Spinal cord (tissue), 10 donors: Measurements from ENCODE around the gene TRAPPC12. TPM values are rescaled to one million over a fixed set of nuclear protein-coding genes. Genes with fewer than 3 reads are reported as not detected.

Experiments used
- DNase-seq, 6 donors: peaks; one replicate each; pipeline versions ENCODE4 v3.0.0 to v3.0.0-alpha.2; 2013 to 2015; ENCODE audit warnings: low spot score in 6 of 6, low read depth in 4 of 6
- H3K27ac ChIP-seq: one replicate; pipeline ENCODE4 v1.5.1; 2013; ENCODE audit warnings: low read depth, low read length, control low read depth
- H3K27me3 ChIP-seq: one replicate; pipeline ENCODE4 v1.6.1; 2013; ENCODE audit warnings: low read length; ENCODE audit not compliant: control insufficient read depth, insufficient read depth
- H3K36me3 ChIP-seq: one replicate; pipeline ENCODE4 v1.6.1; 2013; ENCODE audit warnings: low read length; ENCODE audit not compliant: control insufficient read depth, insufficient read depth
- H3K4me1 ChIP-seq: one replicate; pipeline ENCODE4 v1.6.1; 2013; ENCODE audit warnings: low read length; ENCODE audit not compliant: control insufficient read depth, insufficient read depth
- H3K4me3 ChIP-seq: one replicate; pipeline ENCODE4 v1.5.1; 2013; ENCODE audit warnings: low read depth, low read length, control low read depth
- H3K9me3 ChIP-seq: one replicate; pipeline ENCODE4 v1.6.1; 2013; ENCODE audit warnings: low read length; ENCODE audit not compliant: control insufficient read depth, insufficient read depth
- WGBS: methylation state at CpG from one replicate; pipeline ENCODE4 v1.1.5; 2013; ENCODE audit warnings: missing lambda C conversion rate; ENCODE audit not compliant: insufficient coverage; 5-methylcytosine and 5-hydroxymethylcytosine counted together
- polyA plus RNA-seq, 2 donors: library from polyadenylated mRNA; unstranded; fragments of 120-200 nt; gene quantifications; one replicate each; pipeline ENCODE4 v1.2.1, GENCODE V29; 2013; ENCODE audit not compliant: insufficient read length in 2 of 2
- total RNA-seq, 2 donors: library from RNA; depleted of rRNA in 1 of 2; stranded (reverse); fragments of 120-200 nt in 1 of 2; fragments of >200 nt in 1 of 2; gene quantifications; one replicate each; pipeline versions ENCODE4 v1.2.3 to v1.2.4, GENCODE V29; 2013 to 2014
- donor health status: healthy.

The TRAPPC12 gene
- total and polyA plus RNA-seq, 4 donors: 56.3 to 139 (median 97.7) TPM

GRCh38 chr2:3387011-3387410 lies 7.5 kb downstream of the TRAPPC12 start:
- Histone ChIP-seq H3K27ac (no peak overlapping the region), H3K27me3 (no peaks in the 10 kb centered on the region), H3K4me1 (no peaks in the 10 kb centered on the region), H3K36me3 (peaks cover 50% of the 10 kb centered on the region), H3K9me3 (no peaks in the 10 kb centered on the region), H3K4me3 (no peak overlapping the region)
- DNase-seq: no peak
- WGBS: 100% methylated on average over 1 of the region's 5 CpGs

GRCh38 chr2:3387644-3388411 lies 8.3 kb downstream of the TRAPPC12 start:
- H3K27ac ChIP-seq: no peak overlapping the region
- H3K9me3 ChIP-seq: no peaks in the 10 kb centered on the region
- peaks cover 47% of the 10 kb centered on the region for H3K36me3 ChIP-seq
- no peaks in the 10 kb centered on the region for H3K27me3 ChIP-seq
- no peak overlapping the region for H3K4me3 ChIP-seq
- WGBS: 91% methylated on average over 89 of the region's 89 CpGs
- no peaks in the 10 kb centered on the region for H3K4me1 ChIP-seq
- DNase-seq: no peak

- H3K4me3 ChIP-seq: no peak overlapping the region
- H3K27ac ChIP-seq: no peak overlapping the region
- H3K36me3 ChIP-seq: peaks cover 47% of the 10 kb centered on the region
- no peaks in the 10 kb centered on the region for H3K4me1 ChIP-seq
- H3K27me3 ChIP-seq: no peaks in the 10 kb centered on the region
- H3K9me3 ChIP-seq: no peaks in the 10 kb centered on the region
- WGBS: 97% methylated on average over 24 of the region's 31 CpGs
- no peak for DNase-seq
Observed at GRCh38 chr2:3388412-3388738, 8.9 kb downstream of the TRAPPC12 start.

DNA sequence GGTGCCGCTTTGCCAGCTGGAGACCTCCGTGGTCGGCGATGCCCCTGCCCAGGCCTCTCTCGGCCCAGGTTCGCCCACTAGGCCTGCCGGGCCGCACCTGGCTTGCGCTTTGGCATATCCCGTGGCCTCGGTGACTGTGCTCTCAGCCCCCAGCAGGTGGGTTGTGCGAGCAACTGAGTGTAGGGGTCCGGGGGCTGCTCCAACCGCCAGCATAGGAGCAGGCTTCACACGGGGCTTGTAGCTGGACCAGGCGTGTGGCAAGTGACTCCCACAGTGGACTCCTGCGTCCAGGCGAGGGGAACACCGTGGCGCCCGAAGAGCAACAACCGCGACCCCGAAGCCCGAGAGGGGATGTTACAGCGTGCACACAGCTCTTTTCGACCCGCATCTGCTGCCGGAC lies 9.7 kb downstream of the TRAPPC12 start:
- H3K27me3 ChIP-seq: no peaks in the 10 kb centered on the region
- DNase-seq: no peak
- H3K36me3 ChIP-seq: peaks cover 42% of the 10 kb centered on the region
- no peak overlapping the region for H3K4me3 ChIP-seq
- H3K27ac ChIP-seq: no peak overlapping the region
- H3K4me1 ChIP-seq: no peaks in the 10 kb centered on the region
- 98% methylated on average over 29 of the region's 29 CpGs for WGBS
- peaks cover 1% of the 10 kb centered on the region for H3K9me3 ChIP-seq

GRCh38 chr2:3390041-3390440 lies 10.5 kb downstream of the TRAPPC12 start:
- Histone ChIP-seq H3K9me3 (peaks cover 1% of the 10 kb centered on the region), H3K4me3 (no peak overlapping the region), H3K27me3 (no peaks in the 10 kb centered on the region), H3K27ac (no peak overlapping the region), H3K36me3 (peaks cover 42% of the 10 kb centered on the region), H3K4me1 (no peaks in the 10 kb centered on the region)
- WGBS: 89% methylated on average over 3 of the region's 8 CpGs
- DNase-seq: no peak

GRCh38 chr2:3392216-3392615 lies 12.7 kb downstream of the TRAPPC12 start:
- WGBS: 91% methylated on average over 4 of the region's 4 CpGs
- Histone ChIP-seq H3K27ac (no peak overlapping the region), H3K4me1 (no peaks in the 10 kb centered on the region), H3K9me3 (peaks cover 8% of the 10 kb centered on the region), H3K36me3 (peaks cover 43% of the 10 kb centered on the region), H3K27me3 (no peaks in the 10 kb centered on the region), H3K4me3 (no peak overlapping the region)
- no peak for DNase-seq

GRCh38 chr2:3396920-3397559 lies 17.5 kb downstream of the TRAPPC12 start:
- no CpG with 5 or more reads among the region's 1 CpG for WGBS
- peaks cover 31% of the 10 kb centered on the region for H3K4me1 ChIP-seq
- no peaks in the 10 kb centered on the region for H3K27me3 ChIP-seq
- no peak overlapping the region for H3K4me3 ChIP-seq
- no peak for DNase-seq
- H3K27ac ChIP-seq: no peak overlapping the region
- peaks cover 8% of the 10 kb centered on the region for H3K9me3 ChIP-seq
- peaks cover 21% of the 10 kb centered on the region for H3K36me3 ChIP-seq

DNA sequence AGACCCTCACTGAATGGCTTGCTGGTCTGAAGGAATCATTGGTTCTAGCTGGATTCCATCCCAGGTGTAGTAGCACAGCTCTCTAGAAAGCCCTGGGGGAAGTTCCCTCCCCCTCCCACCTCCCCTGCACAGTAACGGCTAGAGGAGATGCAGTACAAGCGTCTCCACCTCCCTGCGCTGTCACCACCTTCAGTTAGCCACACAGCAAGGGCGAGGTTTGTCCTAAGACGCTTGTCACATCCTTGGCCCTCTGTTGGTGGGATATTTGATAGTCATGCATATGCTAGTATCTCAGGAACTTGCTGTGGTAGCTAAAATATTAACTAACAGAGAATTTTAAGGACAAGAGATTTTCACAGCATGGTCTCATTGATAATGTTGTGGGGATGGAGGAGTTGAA lies 19.4 kb downstream of the TRAPPC12 start:
- Histone ChIP-seq H3K9me3 (peaks cover 8% of the 10 kb centered on the region), H3K27me3 (no peaks in the 10 kb centered on the region), H3K27ac (peak overlapping the region; percentile 83), H3K4me3 (no peak overlapping the region), H3K4me1 (peaks cover 32% of the 10 kb centered on the region), H3K36me3 (peaks cover 26% of the 10 kb centered on the region)
- WGBS: no CpG with 5 or more reads among the region's 5 CpGs
- DNase-seq: peak in 1 of 6 donors; percentile 73

DNA sequence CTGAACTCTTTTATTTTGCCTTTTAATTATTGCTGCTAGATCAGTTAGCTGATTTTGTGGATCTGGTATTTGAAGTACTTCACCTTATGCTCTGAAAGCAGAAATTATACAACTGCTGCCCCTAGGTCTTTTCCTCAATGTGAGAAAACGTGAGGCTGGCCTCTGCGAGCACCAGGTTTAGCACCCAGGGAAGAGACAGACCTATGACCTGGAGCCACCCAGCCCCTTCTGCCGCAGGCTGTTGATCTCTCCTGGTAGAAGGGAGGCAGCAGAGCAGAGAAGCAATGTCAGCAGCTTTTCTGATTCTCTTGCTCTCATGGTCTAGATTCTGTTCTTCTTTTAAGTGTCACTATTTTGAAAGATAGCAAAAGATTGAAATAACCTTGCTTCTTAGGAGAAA lies 19.9 kb downstream of the TRAPPC12 start:
- WGBS: 12% methylated on average over 3 of the region's 3 CpGs
- Histone ChIP-seq H3K4me1 (peaks cover 35% of the 10 kb centered on the region), H3K27ac (peak overlapping the region; percentile 83), H3K27me3 (no peaks in the 10 kb centered on the region), H3K4me3 (no peak overlapping the region), H3K9me3 (peaks cover 7% of the 10 kb centered on the region), H3K36me3 (peaks cover 29% of the 10 kb centered on the region)
- DNase-seq: peak in 1 of 6 donors; percentile 67

DNA sequence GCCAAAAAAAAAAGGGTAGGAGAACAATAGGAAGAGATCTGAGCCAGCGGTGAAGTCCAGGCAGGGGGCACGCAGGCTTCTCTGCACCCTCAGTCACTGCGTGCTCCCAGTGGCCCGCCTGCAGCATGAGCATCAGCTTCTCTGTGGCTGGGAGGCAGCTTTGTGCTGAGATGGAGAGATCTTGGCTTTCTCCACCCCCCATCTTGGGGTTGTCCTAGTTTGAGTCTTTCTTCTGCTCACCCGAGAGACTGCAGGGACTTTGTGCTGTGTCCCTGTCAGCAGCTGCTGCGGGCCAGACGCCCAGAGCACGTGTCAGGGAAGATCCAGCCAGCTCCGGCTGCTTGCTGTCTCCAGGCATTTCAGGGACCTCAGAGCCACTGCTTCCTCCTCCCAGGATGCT lies 20.3 kb downstream of the TRAPPC12 start:
- H3K27ac ChIP-seq: peak overlapping the region; percentile 83
- H3K4me3 ChIP-seq: no peak overlapping the region

More for the DNA sequence above, 20.3 kb downstream of the TRAPPC12 start:
- Histone ChIP-seq H3K9me3 (peaks cover 7% of the 10 kb centered on the region), H3K27me3 (no peaks in the 10 kb centered on the region), H3K4me1 (peaks cover 39% of the 10 kb centered on the region), H3K36me3 (peaks cover 30% of the 10 kb centered on the region)
- peak in 5 of 6 donors; percentile 53 to 92 (median 72) for DNase-seq
- WGBS: 0% methylated on average over 4 of the region's 9 CpGs
